CD4-positive, alpha-beta T cell (primary cell): ENCODE data around the gene MEX3A. TPM values are rescaled to one million over a fixed set of nuclear protein-coding genes. Genes with fewer than 3 reads are reported as not detected.

ENCODE experiments used
- ATAC-seq: fragments of 200-7000 bp; cut with Tn5 transposase; one replicate; pipeline ENCODE4 v1.10.0; 2022; ENCODE audit warnings: mild to moderate bottlenecking; ENCODE audit not compliant: poor library complexity
- CTCF ChIA-PET: fragments of 350-600 bp; sonication (Branson Sonifier 250); formaldehyde crosslinking; loops from one replicate; lab custom pipeline; 2021; ENCODE audit warnings: antibody characterized with exemption, inconsistent platforms; lab: Charles Lee
- POLR2A ChIA-PET: fragments of 350-600 bp; sonication (Branson Sonifier 250); formaldehyde crosslinking; loops from one replicate; lab custom pipeline; 2021; ENCODE audit warnings: antibody characterized with exemption, inconsistent platforms; lab: Charles Lee
- DNase-seq, 14 experiments: peaks; one replicate each; pipeline ENCODE4 v3.0.0-alpha.2; 2013 to 2020; ENCODE audit warnings: mixed read lengths in 2 of 14
- H3K27ac ChIP-seq, 2 donors: one replicate each; pipeline versions ENCODE4 v1.5.1 to v1.7.0; 2013; ENCODE audit warnings: low read length in 2 of 2, low read depth in 1 of 2, mild to moderate bottlenecking in 1 of 2
- H3K27me3 ChIP-seq, 2 experiments: 1 replicate in 1 of 2; 2 replicates in 1 of 2; pipeline versions ENCODE4 v1.6.1 to v1.7.0; 2013; ENCODE audit warnings: low read length in 2 of 2, control low read depth in 1 of 2, mild to moderate bottlenecking in 1 of 2, moderate library complexity in 1 of 2; ENCODE audit not compliant: insufficient read depth in 2 of 2, control insufficient read depth in 1 of 2
- H3K36me3 ChIP-seq: one replicate; pipeline ENCODE4 v1.6.1; 2013; ENCODE audit warnings: low read length, control low read depth; ENCODE audit not compliant: insufficient read depth
- H3K4me1 ChIP-seq: one replicate; pipeline ENCODE4 v1.6.1; 2013; ENCODE audit warnings: low read length, control low read depth; ENCODE audit not compliant: insufficient read depth
- H3K4me3 ChIP-seq: one replicate; pipeline ENCODE4 v1.5.1; 2013; ENCODE audit warnings: mild to moderate bottlenecking, low read length, moderate library complexity
- H3K9me3 ChIP-seq, 2 experiments: 1 replicate in 1 of 2; 2 replicates in 1 of 2; pipeline versions ENCODE4 v1.6.1 to v1.7.0; 2013; ENCODE audit warnings: low read length in 2 of 2, mild to moderate bottlenecking in 2 of 2, control low read depth in 1 of 2, moderate library complexity in 1 of 2; ENCODE audit not compliant: control insufficient read depth in 1 of 2, insufficient read depth in 1 of 2
- H3K27ac Mint-ChIP-seq: one replicate; pipeline ENCODE4 v1.8.0; 2020; ENCODE audit warnings: mixed read lengths
- H3K27me3 Mint-ChIP-seq: one replicate; pipeline ENCODE4 v1.8.0; 2021; ENCODE audit warnings: mixed read lengths
- H3K36me3 Mint-ChIP-seq: one replicate; pipeline ENCODE4 v1.8.0; 2021; ENCODE audit warnings: low read depth, mixed read lengths
- H3K4me1 Mint-ChIP-seq: one replicate; pipeline ENCODE4 v1.8.0; 2021; ENCODE audit warnings: low read depth, mixed read lengths
- H3K4me3 Mint-ChIP-seq: one replicate; pipeline ENCODE4 v1.8.0; 2020; ENCODE audit warnings: mild to moderate bottlenecking, mixed read lengths
- H3K9me3 Mint-ChIP-seq: one replicate; pipeline ENCODE4 v1.8.0; 2020; ENCODE audit warnings: mixed read lengths
- intact Hi-C, 2 experiments: fragments of 100-400 bp; cut with DNase I in 1 of 2; cut with micrococcal nuclease in 1 of 2; formaldehyde crosslinking; loops; one replicate each; pipeline versions ENCODE4 v1.15.1 to v1.9.0; 2023 to 2025; cut with DNase I, micrococcal nuclease
- total RNA-seq, 174 experiments: library from RNA in 2 of 174; stranded (reverse) in 2 of 174; gene quantifications; one replicate each; pipeline ENCODE4 v1.2.3 and lab custom pipeline; 2021 to 2026
- TF ChIP-seq, protein P1 (sequence below): fragments of 200-600 bp; IDR thresholded peaks from one replicate; pipeline ENCODE4 v1.8.0; 2022; ENCODE audit warnings: antibody characterized with exemption, mild to moderate bottlenecking

MEX3A gene
- total RNA-seq, 2 experiments from 2014 or later = 0.27 to 0.36 TPM

DNA sequence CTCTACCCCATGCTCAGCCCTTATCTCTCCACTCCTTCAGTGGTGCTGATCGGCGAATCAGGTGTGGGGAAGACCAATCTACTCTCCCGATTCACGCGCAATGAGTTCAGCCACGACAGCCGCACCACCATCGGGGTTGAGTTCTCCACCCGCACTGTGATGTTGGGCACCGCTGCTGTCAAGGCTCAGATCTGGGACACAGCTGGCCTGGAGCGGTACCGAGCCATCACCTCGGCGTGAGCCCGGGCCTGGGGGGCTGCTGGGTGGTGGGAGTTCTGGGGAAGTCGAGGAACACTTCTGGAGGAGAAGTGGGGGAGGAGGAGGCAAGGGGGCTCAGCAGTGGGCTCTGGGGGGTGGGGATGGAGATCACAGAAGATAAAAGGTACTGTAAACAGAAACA is 16.4 kb downstream of the MEX3A start:
- Histone ChIP-seq H3K36me3 (no peaks in the 10 kb centered on the region), H3K27me3 (no peaks in the 10 kb centered on the region), H3K4me1 (peaks cover 6% of the 10 kb centered on the region), H3K9me3 (no peaks in the 10 kb centered on the region), H3K27ac (no peak overlapping the region), H3K4me3 (no peak overlapping the region)
- Mint-ChIP-seq H3K4me3 (no peak overlapping the region), H3K27ac (no peak overlapping the region), H3K27me3 (no peaks in the 10 kb centered on the region), H3K4me1 (peaks cover 6% of the 10 kb centered on the region), H3K36me3 (no peaks in the 10 kb centered on the region), H3K9me3 (no peaks in the 10 kb centered on the region)
- CTCF ChIA-PET = interaction anchor here (1.0 to 1.5 kb wide), 17 partner anchors 9 to 250 kb away, joined by 3 to 11 read pairs (median 4); partner anchors contain the start of genes KHDC4, SMG5, SSR2 and UBQLN4
- TF ChIP-seq, protein P1, sequence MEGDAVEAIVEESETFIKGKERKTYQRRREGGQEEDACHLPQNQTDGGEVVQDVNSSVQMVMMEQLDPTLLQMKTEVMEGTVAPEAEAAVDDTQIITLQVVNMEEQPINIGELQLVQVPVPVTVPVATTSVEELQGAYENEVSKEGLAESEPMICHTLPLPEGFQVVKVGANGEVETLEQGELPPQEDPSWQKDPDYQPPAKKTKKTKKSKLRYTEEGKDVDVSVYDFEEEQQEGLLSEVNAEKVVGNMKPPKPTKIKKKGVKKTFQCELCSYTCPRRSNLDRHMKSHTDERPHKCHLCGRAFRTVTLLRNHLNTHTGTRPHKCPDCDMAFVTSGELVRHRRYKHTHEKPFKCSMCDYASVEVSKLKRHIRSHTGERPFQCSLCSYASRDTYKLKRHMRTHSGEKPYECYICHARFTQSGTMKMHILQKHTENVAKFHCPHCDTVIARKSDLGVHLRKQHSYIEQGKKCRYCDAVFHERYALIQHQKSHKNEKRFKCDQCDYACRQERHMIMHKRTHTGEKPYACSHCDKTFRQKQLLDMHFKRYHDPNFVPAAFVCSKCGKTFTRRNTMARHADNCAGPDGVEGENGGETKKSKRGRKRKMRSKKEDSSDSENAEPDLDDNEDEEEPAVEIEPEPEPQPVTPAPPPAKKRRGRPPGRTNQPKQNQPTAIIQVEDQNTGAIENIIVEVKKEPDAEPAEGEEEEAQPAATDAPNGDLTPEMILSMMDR = no peak
- DNase-seq (no peak), ATAC-seq (no peak)
- intact Hi-C loops = no loop called here
- POLR2A ChIA-PET = no interaction called here

- DNase-seq (no peak), ATAC-seq (no peak)
- Mint-ChIP-seq H3K27me3 (no peaks in the 10 kb centered on the region), H3K9me3 (no peaks in the 10 kb centered on the region), H3K27ac (no peak overlapping the region), H3K4me1 (peaks cover 6% of the 10 kb centered on the region), H3K36me3 (no peaks in the 10 kb centered on the region), H3K4me3 (no peak overlapping the region)
- no peak overlapping the region for H3K4me3 ChIP-seq
- H3K9me3 ChIP-seq = no peaks in the 10 kb centered on the region
- intact Hi-C loops = no loop called here
- H3K27me3 ChIP-seq = no peaks in the 10 kb centered on the region
- TF ChIP-seq, protein P1 = no peak
- H3K36me3 ChIP-seq = no peaks in the 10 kb centered on the region
- H3K4me1 ChIP-seq = peaks cover 6% of the 10 kb centered on the region
- CTCF ChIA-PET = interaction anchor here (1.2 to 1.5 kb wide), 2 partner anchors 10 to 81 kb away, joined by 3 to 7 read pairs; no protein-coding TSS in a partner anchor
- no peak overlapping the region for H3K27ac ChIP-seq
- POLR2A ChIA-PET = no interaction called here
Observed at GRCh38 chr1:156065212-156065611, 17.1 kb downstream of the MEX3A start.

DNA sequence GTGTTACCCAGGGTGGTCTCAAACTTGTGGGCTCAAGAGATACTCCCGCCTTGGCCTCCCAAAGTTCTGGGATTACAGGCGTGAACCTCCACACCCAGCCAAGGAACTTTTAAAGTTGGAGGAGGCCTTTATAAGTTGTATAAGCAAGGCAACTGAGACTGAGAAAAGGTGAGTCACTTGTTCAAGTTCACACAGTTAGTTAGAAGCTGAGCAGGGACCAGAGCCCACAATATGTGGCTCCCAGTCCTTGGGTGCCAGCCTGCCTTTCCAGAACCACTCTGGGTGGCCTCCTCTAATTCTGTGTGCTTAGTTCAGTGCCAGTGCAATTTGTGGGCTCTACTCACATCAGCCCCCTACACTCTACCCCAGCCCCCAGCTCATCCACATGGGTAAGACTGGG is 17.6 kb downstream of the MEX3A start:
- Histone ChIP-seq H3K4me1 (peaks cover 6% of the 10 kb centered on the region), H3K36me3 (no peaks in the 10 kb centered on the region), H3K4me3 (no peak overlapping the region), H3K27ac (no peak overlapping the region), H3K9me3 (no peaks in the 10 kb centered on the region), H3K27me3 (no peaks in the 10 kb centered on the region)
- DNase-seq = no peak
- TF ChIP-seq, protein P1 = no peak
- ChIA-PET POLR2A (no interaction called here), CTCF (interaction anchor here (1.4 kb wide), 1 partner anchor 75 kb away, joined by 3 read pairs; no protein-coding TSS in a partner anchor)
- no peak overlapping the region for H3K27ac Mint-ChIP-seq
- intact Hi-C loops = no loop called here
- H3K27me3 Mint-ChIP-seq = no peaks in the 10 kb centered on the region
- H3K4me1 Mint-ChIP-seq = peaks cover 6% of the 10 kb centered on the region
- ATAC-seq = no peak
- no peaks in the 10 kb centered on the region for H3K9me3 Mint-ChIP-seq
- no peaks in the 10 kb centered on the region for H3K36me3 Mint-ChIP-seq
- H3K4me3 Mint-ChIP-seq = no peak overlapping the region
